HL-60 (cell line): ENCODE data around the gene ST6GALNAC6.

Source experiments
- DNase-seq, 2 experiments: peaks; one replicate each; pipeline ENCODE4 v3.0.0-alpha.2; 2010 to 2020; ENCODE audit warnings: low read depth in 1 of 2, low spot score in 1 of 2
- H3K27ac ChIP-seq: fragments of 250-450 bp; sonication (Bioruptor Pico); replicated peaks from 2 replicates; pipeline ENCODE4 v1.5.1; 2020; ENCODE audit warnings: mild to moderate bottlenecking, moderate library complexity
- H3K27me3 ChIP-seq: fragments of 250-450 bp; sonication (Bioruptor Pico); 2 replicates; pipeline ENCODE4 v1.5.1; 2021; ENCODE audit warnings: mild to moderate bottlenecking, moderate library complexity; ENCODE audit not compliant: insufficient read depth, poor library complexity, severe bottlenecking
- H3K4me3 ChIP-seq: replicated peaks from 2 replicates; pipeline ENCODE4 v1.5.1; 2011; ENCODE audit warnings: mild to moderate bottlenecking, control low read depth, low read length; ENCODE audit not compliant: insufficient read depth
- GABPA ChIP-seq: IDR thresholded peaks from 2 replicates; pipeline ENCODE4 v1.6.1; 2012; ENCODE audit warnings: low read depth
- POLR2AphosphoS5 ChIP-seq: IDR thresholded peaks from 2 replicates; pipeline ENCODE4 v1.6.1; 2012; ENCODE audit warnings: low read depth
- REST ChIP-seq: IDR thresholded peaks from 2 replicates; pipeline ENCODE4 v1.6.1; 2012; ENCODE audit warnings: low read depth; ENCODE audit not compliant: insufficient replicate concordance
- SPI1 ChIP-seq: IDR thresholded peaks from 2 replicates; pipeline ENCODE4 v1.6.1; 2012; ENCODE audit warnings: low read depth, mild to moderate bottlenecking, borderline replicate concordance
- TF ChIP-seq, protein P1 (sequence below): IDR thresholded peaks from one replicate; pipeline ENCODE4 v1.5.1; 2011; ENCODE audit warnings: low read length, control low read depth, inconsistent platforms; ENCODE audit not compliant: insufficient read depth

Gene ST6GALNAC6

GRCh38 chr9:127918183-127919107, 19.0 kb upstream of the ST6GALNAC6 start:
- Histone ChIP-seq H3K4me3 (no peak overlapping the region), H3K27me3 (peaks cover 2% of the 10 kb centered on the region), H3K27ac (peak overlapping the region; percentile 48)
- TF ChIP-seq POLR2AphosphoS5 (no peak), GABPA (no peak), SPI1 (no peak), REST (no peak)
- TF ChIP-seq, protein P1, sequence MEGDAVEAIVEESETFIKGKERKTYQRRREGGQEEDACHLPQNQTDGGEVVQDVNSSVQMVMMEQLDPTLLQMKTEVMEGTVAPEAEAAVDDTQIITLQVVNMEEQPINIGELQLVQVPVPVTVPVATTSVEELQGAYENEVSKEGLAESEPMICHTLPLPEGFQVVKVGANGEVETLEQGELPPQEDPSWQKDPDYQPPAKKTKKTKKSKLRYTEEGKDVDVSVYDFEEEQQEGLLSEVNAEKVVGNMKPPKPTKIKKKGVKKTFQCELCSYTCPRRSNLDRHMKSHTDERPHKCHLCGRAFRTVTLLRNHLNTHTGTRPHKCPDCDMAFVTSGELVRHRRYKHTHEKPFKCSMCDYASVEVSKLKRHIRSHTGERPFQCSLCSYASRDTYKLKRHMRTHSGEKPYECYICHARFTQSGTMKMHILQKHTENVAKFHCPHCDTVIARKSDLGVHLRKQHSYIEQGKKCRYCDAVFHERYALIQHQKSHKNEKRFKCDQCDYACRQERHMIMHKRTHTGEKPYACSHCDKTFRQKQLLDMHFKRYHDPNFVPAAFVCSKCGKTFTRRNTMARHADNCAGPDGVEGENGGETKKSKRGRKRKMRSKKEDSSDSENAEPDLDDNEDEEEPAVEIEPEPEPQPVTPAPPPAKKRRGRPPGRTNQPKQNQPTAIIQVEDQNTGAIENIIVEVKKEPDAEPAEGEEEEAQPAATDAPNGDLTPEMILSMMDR, result peak; percentile 2
- DNase-seq, result no peak

- DNase-seq, result peak in 1 of 2 experiments; percentile 36
- Histone ChIP-seq H3K4me3 (no peak overlapping the region), H3K27ac (no peak overlapping the region), H3K27me3 (no peaks in the 10 kb centered on the region)
- TF ChIP-seq, protein P1, result no peak
- peak; percentile 60; the same call in 1 of the 2 replicates for TF ChIP-seq SPI1
Observed at GRCh38 chr9:127917603-127918002, 18.2 kb upstream of the ST6GALNAC6 start.

- DNase-seq, result peak; percentile 76 to 88
- H3K27ac ChIP-seq, result no peak within 1 kb of the TSS
- no peaks in the 10 kb centered on the region for H3K27me3 ChIP-seq
- H3K4me3 ChIP-seq, result peak within 1 kb of the TSS; percentile 74
- no peak for TF ChIP-seq SPI1
- TF ChIP-seq POLR2AphosphoS5, result 0 out of 2 replicates have a peak, but pooled peaks have one; percentile 25
Observed at GRCh38 chr9:127916720-127917581, 17.5 kb upstream of the ST6GALNAC6 start, which contains the start of gene ST6GALNAC4. TSS of gene ST6GALNAC4 (minus strand) at chr9:127917041. CDS start at chr9:127916419, 622 bp downstream.

GRCh38 chr9:127915801-127916719, 16.7 kb upstream of the ST6GALNAC6 start:
- no peak overlapping the region for H3K27ac ChIP-seq
- H3K4me3 ChIP-seq, result peak overlapping the region; percentile 74
- H3K27me3 ChIP-seq, result no peaks in the 10 kb centered on the region
- TF ChIP-seq POLR2AphosphoS5, result no peak
- TF ChIP-seq SPI1, result no peak
- TF ChIP-seq REST, result no peak
- TF ChIP-seq, protein P1, result no peak
- DNase-seq, result no peak
